ENCODE results near the gene SLC22A4.

SLC22A4 gene

DNA sequence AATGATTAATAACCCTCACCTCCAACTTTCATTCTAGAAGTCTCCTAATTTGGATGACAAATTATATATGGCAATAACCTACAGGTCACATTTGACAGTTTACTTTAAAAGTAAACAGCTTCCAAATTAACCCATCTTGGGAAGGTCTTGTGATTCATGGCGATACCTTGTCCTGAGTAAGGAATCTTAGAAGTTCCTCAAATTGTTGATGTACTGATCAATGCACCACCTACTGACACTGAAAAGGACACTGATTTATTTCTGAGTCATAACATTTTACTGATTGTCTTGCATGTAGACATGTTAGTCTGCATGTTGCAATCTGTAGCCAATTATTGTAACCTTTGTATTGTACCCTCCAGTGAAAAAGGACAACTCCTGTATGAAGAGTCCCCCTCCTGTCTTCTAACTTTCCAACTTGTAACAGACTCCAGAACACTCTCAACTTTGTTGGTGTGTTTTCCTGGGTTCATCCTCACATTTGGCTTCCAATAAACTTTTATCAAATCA lies 59.3 kb downstream of the SLC22A4 start:
- DNase-seq: no peak

DNA sequence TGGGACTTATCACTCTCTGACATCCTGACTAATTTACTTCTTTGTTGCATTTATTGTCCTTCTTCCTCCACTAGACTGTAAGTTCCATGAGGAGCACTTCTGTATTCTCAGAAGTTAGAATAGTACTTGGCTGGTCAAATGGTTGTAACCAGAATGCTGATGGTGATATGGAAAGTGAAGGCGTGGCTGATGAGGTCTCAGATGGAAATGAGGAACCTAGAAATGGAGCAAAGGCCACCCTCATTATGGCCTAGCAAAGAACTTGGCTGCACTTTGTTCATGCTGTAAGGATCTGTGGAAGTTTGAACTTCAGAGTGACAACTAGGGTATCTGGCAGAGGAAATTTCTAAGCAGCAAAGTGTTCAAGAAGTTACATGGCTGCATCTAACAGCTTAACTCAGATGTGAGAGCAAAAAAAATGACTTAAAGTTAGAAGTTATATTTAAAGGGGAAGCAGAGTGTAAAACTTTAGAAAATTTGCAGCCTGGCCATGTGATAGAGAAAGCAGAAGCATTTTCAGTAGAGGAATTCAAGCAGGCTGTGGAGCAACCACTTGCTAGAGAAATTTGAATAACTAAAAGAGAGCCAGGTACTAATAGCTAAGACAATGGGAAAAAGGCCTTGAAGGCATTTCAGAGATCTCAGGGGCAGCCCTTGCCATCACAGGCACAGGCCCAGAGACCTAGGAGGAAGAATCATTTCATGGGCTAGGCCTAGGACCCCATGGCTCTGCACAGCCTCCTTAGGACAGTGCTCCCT lies 60.4 kb downstream of the SLC22A4 start:
- DNase-seq: no peak

DNA sequence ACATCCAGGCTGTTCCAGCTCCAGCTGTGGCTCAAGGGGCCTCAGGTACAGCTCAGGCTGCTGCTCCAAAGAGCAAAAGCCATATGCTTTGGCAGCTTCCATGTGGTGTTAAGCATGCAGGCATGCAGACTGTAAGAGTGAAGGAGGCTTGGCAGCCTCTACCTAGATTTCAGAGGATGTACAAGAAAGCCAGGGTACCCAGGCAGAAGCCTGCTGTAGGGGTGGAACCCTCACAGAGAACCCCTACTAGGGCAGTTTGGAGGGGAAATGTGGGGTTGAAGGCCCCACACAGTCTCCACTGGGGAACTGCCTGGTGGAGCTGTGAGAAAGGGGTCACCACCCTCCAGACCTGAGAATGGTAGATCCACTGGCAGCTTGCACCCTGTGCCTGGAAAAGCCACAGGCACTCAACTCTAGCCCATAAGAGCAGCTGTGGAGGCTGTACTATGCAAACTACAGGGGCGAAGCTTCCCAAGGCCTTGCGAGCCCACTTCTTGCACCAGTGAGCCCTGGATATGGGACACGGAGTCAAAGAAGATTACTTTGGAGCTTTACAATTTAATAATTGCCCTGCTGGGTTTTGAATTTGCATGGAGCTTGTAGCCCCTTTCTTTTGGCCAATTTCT lies 61.1 kb downstream of the SLC22A4 start:
- no peak for DNase-seq

DNA sequence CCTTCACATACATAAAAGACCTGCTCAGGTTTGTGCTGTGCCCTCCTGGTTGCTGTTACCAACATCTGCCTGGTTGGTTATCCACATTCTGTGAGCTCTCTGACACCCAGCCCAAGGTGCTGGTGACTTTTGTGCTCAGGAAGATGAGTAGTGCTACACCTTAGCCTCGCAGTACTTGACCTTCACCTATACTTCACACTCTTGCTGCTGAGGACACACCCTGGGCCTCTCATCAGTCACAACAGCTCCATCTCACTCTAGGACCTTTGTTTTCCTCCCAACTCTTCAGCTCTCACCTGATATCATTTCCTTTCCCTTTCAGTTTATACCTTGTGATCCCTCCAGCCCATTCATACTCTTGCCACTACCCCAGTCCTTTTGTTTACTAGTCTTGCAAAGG lies 64.6 kb downstream of the SLC22A4 start:
- no peak for DNase-seq

DNA sequence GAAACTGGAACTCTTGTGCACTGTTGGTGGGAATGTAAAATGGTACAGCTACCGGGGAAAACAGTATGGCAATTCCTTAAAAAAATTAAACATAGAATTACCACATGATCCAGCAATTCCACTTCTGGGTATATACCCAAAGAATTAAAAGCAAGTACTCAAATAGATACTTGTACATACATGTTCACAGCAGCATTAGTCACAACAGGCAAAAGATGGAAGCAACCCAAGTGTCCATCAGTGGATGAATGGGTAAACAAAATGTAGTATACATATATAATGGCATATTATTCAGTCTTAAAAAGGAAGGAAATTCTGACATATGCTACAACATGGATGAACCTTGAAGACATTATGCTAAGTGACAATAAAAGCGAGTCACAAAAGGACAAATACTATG lies 67.9 kb downstream of the SLC22A4 start:
- DNase-seq: no peak

DNA sequence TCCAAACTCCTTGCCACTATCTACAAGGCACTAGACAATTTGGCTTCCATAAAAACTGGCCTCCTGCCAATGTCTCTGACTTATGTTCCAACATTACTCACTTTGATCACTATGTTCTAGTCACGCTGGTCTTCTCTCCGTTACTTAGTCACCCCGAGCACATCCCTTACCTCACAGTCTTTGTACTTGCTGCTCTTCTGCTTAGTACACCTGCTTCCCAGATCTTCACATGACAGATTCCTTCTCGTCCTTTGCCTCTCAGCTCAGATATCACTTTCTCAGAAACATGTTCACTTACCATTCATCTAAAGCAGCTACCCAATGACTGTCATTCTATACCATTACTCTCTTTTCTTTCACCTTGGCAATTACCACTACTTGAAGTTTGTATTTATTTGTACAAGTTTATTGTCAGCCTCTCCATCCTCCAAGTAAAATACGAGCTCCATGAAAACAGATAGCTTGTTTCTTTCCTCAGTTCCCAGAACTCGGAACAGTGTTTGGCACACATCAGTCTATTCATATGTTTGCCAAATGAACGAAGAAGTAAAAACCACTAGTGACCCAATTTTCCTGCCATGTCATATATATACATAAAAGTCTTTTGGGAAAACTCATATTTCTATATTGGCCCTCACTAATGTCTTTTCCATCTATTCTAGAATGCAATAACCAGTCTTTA lies 69.4 kb downstream of the SLC22A4 start:
- DNase-seq: no peak

DNA sequence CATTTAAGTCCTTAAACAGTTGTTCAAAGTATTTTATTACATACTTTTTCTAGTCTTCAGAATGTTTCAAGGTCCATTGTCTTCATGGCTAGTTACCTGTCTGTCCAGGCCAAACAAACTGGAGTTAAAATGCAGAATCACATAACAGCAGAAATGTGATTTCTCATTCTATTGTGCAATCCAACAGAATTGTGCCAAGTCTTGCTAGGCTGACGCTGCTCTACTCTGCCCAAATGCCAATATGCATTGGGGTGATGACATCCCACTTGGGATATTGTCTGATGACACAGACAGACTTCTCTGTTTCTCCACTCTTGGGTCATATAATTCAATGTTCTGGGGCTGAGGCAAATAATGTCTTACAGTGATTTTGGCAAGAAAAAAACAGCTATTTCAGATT lies 70.1 kb downstream of the SLC22A4 start:
- DNase-seq: no peak

DNA sequence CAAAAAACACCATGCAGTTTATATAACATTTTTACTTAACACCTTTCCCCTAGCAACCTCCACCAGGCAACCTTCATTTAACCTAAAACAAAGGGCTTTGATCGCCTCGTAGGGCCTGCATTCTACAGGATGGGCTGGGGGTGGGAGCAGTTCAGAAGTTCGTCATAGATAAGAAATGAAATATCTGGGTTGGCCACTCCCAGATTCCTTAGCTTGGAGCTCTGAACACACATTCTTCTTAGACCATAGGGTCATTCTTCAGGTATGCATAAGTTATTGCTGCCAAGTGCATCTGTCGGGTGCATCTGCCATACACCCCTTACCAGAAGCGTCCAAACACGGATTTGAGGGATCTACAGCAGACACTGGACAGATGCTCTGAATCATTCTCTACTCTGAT lies 71.0 kb downstream of the SLC22A4 start:
- DNase-seq: no peak

DNA sequence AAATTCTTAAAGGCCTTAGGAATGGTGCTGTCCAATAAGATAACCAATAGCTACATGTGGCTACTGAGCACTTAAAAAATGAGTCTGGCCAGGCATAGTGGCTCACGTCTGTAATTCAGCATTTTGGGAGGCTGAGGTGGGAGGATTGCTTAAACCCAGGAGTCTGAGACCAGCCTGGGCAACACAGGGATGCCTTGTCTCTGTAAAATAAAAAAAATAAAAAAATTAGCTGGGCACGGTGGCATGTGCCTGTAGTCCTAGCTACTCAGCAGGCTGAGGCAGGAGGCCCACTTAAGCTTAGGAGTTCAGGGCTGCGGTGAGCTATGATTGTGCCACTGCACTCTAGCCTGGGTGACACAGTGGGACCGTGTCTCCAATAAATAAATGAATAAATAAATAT lies 74.0 kb downstream of the SLC22A4 start:
- DNase-seq: no peak

DNA sequence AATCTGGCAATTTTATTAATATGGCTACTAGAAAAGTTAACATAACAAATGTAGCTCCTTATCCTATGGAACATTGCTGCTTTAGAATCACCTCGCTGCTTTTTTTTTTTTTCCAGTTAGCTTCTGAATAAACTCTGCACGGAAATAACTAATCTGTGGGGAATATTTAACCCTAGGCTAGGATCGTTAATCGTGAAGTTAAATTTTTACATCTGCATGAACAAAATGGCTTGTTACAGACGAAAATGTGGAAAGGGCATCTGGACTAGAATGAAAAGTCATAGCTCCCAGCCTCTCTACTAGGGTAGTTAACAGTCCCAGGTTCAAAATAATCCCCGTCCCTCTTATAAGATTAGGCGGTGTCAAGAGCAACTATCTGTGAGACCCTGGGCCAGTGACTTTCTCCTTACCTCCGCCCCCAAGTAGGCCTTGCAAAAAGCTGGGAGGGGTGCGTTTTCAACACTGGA lies 74.8 kb downstream of the SLC22A4 start:
- DNase-seq: no peak

DNA sequence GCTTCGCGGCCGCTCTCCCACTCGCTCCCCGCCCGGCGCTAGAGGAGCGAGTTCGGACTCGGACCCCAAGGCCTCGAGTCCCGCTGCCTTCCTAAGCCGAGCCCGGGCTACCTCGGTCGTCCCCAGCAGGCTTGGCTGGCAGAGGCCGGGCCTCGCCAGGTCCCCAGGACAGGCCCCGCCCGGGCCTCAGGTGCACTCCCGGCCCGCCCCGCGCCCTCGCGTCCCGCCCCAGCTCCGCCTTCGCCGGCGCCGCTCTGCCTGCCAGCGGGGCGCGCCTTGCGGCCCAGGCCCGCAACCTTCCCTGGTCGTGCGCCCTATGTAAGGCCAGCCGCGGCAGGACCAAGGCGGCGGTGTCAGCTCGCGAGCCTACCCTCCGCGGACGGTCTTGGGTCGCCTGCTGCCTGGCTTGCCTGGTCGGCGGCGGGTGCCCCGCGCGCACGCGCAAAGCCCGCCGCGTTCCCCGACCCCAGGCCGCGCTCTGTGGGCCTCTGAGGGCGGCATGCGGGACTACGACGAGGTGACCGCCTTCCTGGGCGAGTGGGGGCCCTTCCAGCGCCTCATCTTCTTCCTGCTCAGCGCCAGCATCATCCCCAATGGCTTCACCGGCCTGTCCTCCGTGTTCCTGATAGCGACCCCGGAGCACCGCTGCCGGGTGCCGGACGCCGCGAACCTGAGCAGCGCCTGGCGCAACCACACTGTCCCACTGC lies 75.4 kb downstream of the SLC22A4 start, which contains the start of gene SLC22A5:
Gene SLC22A5, plus strand, starts transcription at position 237 of the 707 bp plus-strand sequence. Its CDS starts 263 bp downstream, at position 500.
- DNase-seq: peak; percentile 75

DNA sequence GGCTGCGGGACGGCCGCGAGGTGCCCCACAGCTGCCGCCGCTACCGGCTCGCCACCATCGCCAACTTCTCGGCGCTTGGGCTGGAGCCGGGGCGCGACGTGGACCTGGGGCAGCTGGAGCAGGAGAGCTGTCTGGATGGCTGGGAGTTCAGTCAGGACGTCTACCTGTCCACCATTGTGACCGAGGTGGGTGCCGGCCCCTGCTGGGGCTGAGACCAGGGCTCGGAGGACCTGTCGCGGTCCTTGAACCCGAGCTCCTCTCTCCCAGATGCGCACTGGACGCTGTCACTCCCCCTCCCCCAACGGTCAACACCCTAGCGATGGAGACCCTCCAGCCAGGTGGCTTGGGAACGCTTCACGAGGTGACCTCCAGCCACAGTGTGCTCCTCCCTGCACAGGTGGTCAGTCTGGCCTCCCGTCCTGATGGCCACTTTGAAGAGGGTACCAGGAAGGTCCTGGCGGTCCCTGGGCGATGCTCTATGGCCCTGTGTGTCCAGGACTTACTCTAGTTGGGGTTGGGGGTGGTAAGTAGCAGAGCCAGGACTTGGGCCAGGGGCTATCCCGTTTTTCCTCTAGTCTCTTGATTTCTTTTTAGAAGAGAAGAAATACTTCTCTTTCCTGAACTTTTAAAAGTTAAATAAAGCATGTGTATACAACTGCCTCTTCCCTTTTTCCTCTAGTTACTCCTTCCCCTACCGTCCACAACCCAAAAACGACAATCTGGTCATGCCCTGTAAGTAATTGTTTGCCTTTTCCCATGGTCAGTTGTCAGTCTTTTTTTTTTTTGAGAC lies 76.2 kb downstream of the SLC22A4 start:
- no peak for DNase-seq

DNA sequence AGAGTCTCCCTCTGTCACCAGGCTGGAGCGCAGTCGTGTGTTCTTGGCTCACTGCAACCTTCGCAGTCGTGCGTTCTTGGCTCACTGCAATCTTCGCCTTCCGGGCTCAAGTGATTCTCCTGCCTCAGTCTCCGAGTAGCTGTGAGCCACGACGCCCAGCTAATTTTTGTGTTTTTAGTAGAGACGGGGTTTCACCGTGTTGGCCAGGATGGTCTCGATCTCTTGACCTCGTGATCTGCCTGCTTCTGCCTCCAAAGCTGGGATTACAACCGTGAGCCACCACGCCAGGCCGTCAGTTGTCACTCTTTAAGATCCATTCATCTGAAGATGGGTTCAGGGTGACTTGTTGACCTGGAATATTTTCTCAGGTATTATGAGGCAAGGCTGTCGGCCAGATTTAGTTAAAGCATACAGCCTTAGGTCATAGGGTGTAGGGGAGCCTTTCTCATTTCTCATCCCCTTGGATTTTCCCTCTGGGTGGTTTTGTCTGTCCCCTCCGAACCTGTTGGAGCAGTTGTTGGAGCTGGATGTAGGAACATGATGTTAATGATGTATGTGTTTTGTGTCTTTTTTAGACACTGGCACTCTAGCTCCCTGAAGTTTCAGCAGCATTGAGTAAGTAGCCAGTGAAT lies 76.9 kb downstream of the SLC22A4 start:
- no peak for DNase-seq

DNA sequence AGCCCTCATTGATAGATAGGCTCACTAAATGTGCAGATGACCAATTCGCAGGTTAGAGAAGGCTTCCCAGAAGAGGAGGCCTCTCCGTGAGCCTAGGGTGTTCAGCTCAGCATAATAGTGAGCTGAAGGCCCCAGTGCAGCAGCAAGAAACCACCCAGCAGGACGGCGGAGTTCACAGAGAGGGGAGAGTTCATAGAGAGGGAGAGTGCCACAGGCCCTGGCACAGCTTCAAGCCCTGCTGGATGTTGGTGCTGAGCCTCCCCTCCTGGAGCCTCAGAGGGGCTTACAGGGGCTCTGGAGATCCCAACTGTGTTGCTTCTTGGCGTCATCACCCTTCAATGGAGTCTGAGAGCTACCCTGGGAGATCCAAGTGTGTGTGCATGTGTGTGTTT lies 77.4 kb downstream of the SLC22A4 start:
- no peak for DNase-seq

DNA sequence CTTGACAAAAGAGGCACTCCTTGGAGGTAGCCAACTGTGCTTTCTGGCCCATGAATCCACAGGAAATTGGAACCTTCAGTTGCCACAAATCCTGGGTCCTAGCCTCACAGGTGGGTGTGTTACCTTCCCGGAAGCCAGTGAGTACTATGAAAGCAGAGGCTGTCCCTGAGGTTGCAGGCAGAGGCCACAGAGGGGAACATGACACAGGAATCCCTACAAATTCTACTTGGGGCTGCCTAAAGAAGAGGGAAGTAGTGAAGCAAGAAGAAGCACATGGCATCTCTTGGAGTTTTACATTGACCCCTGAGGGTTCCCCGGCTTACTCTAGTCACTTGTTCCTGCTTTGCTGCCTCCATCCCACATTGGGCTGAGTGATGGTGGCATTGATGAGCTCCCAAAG lies 77.9 kb downstream of the SLC22A4 start:
- no peak for DNase-seq

DNA sequence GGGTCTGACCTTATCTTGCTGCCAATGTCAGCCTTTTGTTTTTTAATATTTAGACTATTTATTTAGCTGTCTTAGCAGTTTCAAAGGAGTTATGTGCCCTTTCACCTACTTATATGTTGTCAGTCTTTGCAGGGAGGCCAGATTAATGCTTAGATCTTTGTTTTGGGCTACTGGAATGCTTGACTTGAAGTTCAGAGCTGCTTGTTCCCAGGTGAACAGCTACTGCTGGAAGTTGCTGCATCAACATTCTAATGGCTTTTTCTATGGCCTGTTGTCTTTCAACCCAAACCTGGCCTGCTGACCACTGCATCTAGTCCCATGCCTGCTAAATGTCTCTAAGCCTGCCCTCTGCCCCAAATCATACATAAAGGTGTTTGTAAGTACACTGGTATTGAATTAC lies 78.3 kb downstream of the SLC22A4 start:
- DNase-seq: no peak

DNA sequence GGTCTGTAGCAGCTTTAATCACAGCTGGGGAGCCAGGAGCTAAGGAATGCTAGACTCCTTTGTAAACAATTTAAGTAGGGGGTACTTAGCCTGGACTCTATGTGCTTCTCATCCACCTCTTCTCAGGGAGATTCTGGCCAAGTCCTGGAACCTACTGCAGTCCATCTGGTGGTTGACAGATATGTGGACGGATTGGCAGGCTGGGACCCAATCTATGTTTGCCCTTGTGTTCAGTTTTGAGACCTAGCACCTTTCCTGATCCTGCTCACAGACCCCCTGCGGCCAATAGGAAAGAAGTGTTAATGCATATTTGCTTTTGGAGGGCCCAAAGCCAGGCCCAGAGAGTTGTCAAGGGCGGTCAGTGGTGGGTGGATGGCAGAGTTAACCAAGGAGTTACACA lies 81.8 kb downstream of the SLC22A4 start:
- no peak for DNase-seq

DNA sequence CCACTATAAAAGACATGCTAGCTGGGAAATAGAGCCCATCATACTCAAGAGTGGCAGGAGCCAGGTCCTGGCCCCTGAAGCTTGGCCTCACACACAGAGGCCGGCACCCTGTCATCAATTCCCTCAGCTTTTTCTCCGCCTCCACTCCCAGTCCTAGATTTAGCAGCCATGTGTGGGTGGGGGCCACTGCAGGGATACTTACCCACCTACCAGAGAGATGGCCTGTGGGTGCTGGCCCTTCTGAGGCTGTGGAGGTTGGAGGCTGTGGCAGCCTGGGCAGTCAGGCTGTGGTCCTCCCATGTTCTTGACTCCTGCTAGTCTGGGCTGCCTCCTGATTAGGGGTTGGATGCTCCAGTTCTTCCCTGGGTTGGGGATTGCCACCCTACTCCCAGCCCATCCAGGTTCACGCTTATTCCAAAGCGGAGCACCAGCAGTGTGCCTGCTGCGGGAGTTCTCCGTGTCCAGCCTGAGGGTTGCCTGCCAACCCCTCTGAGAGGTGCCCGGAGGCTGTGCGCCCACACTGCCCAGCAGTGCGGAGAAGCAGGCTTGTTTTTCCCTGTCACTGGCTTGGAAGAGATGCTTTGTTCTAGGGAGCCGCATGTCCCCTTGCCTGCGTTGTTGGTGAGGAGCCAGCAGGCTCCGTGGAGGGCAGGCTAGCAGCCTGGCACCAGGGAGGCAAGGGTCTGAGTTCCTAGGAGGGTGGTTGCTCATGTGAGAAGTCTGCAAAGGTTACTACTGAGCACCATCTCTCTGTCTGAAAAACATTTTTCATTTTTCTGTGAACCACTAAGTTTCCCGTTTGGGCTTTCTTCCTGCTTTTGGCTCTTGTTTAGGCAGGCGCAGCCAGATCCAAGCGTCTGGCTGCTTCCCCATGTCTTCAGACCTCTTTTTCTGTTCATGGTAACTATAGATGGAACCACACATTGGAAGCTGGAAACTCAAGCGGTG lies 82.8 kb downstream of the SLC22A4 start:
- DNase-seq: no peak

DNA sequence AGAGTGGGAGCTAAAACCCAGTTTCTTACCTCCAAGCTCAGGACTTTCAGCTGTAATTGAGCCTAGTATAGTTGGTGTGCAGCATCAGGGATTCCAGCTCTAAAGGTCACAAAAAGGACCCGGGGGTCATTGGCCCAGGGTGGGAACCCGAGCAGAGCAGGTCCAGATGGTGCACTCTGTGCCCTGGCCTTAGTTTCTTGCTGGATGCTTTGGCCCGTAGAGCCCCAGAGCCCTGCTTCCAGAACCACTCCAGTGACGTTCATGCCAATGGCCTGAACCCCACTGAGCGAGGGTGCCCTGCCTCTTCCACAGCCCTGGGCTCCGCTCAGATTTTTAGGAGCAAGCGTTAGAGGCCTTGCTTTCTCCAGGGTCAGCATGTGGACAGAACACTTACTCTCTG lies 83.5 kb downstream of the SLC22A4 start:
- no peak for DNase-seq

DNA sequence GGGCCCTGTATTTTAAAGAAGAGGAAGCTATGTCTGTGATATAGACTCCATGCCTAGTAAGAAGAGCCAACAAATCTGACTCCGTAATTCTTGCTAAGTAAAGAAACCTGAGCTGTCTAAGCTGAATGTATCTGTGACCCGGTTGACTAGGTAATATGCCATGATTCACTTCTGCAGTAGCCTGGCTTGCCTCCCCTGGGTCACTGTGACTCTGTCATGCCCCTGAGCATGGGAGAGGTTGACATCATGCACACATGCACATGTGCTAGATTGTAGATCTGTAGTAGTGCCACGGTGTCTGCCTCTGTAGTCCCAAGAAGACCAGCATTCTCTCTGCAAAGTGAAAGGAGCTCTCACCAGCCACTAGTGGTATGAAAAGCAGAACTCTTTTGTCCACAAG lies 84.4 kb downstream of the SLC22A4 start:
- DNase-seq: no peak

DNA sequence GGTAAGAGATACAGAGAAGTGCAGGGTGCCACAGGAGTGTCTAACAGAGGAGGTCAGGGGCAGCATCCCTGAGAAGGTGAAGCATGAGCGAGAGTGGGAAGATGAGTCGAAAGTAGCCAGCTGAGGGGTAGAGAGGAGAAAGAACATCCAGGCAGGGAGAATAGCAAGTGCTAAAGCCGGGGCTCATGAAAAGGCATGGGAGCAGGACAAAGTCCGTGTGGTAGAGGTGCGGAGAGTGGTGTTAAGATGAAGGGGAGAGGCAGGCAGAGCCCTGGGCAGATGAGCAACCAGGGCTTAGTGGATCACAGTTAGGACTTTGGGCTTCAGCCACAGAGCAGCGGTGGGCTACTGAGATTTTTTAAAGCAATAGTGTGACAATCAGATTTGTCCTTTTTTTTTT lies 85.9 kb downstream of the SLC22A4 start:
- DNase-seq: no peak
